GM13977 (cell line): Measurements from ENCODE around the gene UBXN2A.
A peak's percentile ranks its signal among the peaks of the same experiment; 100 is the strongest.

Source experiments
- DNase-seq: peaks from one replicate; pipeline ENCODE4 v3.0.0; 2012; ENCODE audit warnings: low spot score
- in situ Hi-C: fragments of 300-500 bp; cut with MboI; formaldehyde crosslinking; loops from one replicate; pipeline ENCODE4 v1.12.0; 2022; ENCODE audit warnings: low sequenced_read_pairs, low pct_unique_long_range_greater_than_20kb, mixed read lengths, inconsistent platforms; ENCODE audit not compliant: unreplicated experiment
- TF ChIP-seq, protein P1 (sequence below): IDR thresholded peaks from 2 replicates; pipeline ENCODE4 v1.5.1; 2012; ENCODE audit warnings: mild to moderate bottlenecking, control low read depth; ENCODE audit not compliant: insufficient read depth; ENCODE audit errors: extremely low read depth, missing control alignments

The UBXN2A gene

DNA sequence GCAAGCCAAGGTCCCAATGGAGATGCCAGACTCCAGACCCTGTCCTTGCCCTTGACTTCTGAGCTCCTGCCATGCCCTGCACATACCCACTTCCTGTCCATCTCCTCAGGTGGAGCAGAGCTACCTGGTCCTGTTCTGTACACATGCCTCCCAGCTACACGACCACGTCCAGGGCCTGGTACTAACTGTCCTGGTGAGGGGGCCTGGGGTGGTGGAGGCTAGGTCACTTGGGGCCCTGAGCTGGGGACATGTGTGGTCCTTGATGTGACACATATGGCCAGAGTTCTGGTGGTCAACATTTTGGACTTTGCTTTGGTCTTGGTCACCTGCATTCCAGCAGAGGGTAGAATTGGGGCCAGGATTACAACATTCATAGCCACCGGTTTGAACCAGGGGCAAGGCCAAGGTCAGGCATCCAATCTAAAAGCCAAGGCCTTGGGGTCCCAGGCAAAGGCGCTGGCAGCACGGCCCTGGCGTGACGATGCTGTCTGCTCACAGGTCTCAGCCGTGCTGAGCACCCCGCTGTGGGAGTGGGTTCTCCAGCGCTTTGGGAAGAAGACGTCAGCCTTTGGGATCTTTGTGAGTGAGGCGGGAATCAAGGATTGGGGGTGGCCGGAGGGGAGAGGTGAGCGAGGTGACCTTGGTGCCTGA, 82.2 kb downstream of the UBXN2A start:
- no peak for DNase-seq
- TF ChIP-seq, protein P1, sequence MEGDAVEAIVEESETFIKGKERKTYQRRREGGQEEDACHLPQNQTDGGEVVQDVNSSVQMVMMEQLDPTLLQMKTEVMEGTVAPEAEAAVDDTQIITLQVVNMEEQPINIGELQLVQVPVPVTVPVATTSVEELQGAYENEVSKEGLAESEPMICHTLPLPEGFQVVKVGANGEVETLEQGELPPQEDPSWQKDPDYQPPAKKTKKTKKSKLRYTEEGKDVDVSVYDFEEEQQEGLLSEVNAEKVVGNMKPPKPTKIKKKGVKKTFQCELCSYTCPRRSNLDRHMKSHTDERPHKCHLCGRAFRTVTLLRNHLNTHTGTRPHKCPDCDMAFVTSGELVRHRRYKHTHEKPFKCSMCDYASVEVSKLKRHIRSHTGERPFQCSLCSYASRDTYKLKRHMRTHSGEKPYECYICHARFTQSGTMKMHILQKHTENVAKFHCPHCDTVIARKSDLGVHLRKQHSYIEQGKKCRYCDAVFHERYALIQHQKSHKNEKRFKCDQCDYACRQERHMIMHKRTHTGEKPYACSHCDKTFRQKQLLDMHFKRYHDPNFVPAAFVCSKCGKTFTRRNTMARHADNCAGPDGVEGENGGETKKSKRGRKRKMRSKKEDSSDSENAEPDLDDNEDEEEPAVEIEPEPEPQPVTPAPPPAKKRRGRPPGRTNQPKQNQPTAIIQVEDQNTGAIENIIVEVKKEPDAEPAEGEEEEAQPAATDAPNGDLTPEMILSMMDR: no peak
- in situ Hi-C loops: no loop called here

DNA sequence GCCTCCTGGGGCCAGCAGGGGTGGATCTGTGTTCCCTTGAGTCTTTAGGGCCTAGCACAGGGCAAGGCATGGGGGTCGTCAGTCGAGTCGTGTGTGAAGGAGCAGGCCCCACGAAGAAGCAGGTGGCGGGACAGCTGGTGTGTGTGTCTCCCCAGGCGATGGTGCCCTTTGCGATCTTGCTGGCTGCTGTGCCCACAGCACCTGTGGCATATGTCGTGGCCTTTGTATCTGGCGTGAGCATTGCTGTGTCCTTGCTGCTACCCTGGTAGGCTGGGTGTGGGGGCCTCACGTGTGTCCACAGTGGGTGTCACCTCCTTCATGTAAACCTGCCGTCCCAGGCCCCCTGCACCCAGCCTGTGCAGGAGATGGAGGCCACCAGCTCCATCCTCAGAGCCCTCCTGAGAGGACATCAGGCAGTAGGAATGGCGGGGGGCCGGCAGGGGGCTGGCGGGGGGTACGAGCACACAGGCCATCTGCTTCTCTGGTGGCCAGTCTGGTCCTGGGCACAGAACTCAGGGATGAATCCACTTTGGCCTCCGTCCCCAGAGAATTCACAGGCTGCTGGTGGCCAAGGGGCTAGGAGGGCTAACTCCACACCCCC, 82.8 kb downstream of the UBXN2A start:
- TF ChIP-seq, protein P1: no peak
- in situ Hi-C loops: no loop called here
- DNase-seq: no peak

DNA sequence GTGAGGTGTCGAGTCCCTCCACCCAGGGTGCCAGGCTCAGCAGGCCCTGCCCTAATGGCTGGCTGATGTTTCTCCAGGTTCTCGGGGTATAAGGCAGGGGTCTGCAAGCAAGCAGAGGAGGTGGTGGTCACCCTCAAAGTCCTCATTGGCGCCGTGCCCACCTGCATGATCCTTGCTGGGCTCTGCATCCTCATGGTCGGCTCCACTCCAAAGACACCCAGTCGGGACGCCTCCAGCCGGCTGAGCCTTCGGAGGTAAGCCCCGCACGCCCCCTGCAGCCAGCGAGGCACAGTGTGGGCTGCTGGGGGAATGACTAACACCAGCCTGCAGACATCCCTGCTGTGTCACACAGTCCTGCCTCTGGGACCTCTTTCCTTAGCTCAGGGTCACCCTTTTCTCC, 83.8 kb downstream of the UBXN2A start:
- no peak for DNase-seq
- TF ChIP-seq, protein P1: peak; percentile 2
- in situ Hi-C loops: no loop called here

DNA sequence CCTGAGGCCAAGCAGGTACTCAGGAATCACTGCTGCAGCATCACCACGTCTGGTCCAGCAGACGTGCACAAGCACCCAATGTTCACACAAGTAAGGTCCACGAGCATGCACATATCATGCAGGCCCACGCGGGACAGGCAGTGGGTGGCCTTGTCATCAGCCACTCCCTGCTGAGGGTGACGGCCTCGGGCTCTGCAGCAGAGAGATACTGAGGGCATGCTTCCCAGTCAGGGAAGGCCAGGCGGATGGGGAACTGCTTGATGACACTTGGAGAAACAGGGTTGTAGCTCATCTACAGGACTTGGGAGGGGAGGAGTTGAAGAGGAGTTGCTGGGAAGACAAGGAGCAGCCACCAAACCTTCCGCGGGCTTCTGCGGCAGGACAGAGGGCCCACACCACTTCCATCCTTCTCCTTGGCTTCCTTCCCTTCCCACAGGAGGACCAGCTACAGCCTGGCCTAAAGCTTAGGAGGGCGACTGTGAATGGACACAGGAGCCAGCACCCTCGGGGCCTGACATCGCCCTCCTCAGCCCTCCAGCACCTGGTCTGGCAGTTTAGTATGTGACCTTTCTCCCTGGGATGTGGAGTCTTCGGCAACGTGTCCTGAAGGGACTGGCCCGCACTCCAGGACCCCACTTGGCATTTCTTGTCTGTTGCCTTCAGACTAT, 84.9 kb downstream of the UBXN2A start:
- in situ Hi-C loops: no loop called here
- TF ChIP-seq, protein P1: no peak
- no peak for DNase-seq

DNA sequence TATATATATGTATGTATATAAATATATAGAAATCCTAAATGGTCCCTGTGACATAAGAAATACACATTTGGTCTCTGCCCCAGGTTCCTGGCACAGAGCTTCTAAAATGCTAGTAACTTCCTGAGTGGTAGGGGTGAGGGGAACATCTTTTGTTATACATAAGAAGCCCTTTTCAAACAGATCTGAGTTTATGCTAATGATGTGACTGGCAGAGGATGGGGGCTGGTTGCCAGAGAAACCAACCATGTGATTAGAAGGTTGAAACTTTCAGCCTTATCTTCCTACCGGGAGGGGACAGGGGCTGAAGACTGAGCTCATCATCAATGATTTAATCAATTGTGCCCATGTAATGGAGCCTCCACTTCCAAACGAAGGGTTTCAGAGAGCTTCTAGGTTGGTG, 86.0 kb downstream of the UBXN2A start:
- in situ Hi-C loops: no loop called here
- DNase-seq: no peak

DNA sequence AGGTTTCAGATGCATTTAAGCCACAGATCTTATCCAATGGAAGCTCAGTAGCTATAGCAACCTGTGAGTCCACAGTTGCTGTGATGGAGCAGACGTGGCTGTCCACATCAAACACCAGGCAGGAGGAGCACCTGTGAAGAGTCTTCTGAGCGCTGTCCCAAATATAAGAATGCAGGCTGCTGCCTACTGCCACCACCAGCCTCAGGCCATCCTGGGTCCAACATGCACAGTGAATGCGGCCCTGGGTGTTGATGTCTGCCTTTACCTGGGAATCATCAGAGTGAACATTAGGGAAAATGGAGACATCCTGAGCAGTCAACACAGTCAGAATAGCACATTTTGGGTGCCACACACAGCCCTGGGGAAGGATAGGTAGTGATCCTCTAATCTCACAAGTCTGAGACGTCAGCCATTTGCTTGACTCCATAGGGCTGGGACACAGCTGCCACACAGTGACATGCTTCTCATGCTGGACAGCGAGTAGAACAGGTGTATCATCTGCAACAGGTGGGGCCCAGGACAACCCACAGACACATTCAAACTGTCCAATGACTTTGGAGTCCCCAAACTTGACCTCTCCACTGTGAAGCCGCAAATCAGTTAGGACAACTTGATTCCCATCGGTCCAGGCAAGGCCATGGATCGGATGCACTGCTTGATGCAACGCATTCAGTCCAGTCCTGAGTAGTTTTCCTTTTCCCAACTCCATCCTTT, 98.7 kb downstream of the UBXN2A start:
- TF ChIP-seq, protein P1: no peak
- no peak for DNase-seq
- in situ Hi-C loops: no loop called here

More for the DNA sequence above, 86.0 kb downstream of the UBXN2A start:
- TF ChIP-seq, protein P1: no peak
